GM12874 (cell line): ENCODE data around the gene ELMO1.

ENCODE experiments used
- CTCF ChIP-seq: IDR thresholded peaks from 2 replicates; pipeline ENCODE4 v1.5.1; 2011; ENCODE audit warnings: low read depth, mild to moderate bottlenecking, control low read depth, low read length, moderate library complexity; ENCODE audit not compliant: insufficient read depth

ELMO1 gene

GRCh38 chr7:36920433-36920832 lies 528.2 kb downstream of the ELMO1 start:
- no peak for TF ChIP-seq CTCF

- TF ChIP-seq CTCF = no peak
Observed at GRCh38 chr7:36919738-36920137, 528.9 kb downstream of the ELMO1 start.

- TF ChIP-seq CTCF = no peak
Observed at GRCh38 chr7:36918591-36918990, 530.1 kb downstream of the ELMO1 start.

- no peak for TF ChIP-seq CTCF
Observed at GRCh38 chr7:36916619-36917018, 532.0 kb downstream of the ELMO1 start.

- TF ChIP-seq CTCF = no peak
Observed at GRCh38 chr7:36916116-36916515, 532.5 kb downstream of the ELMO1 start.

GRCh38 chr7:36911788-36912187 lies 536.9 kb downstream of the ELMO1 start:
- no peak for TF ChIP-seq CTCF

- TF ChIP-seq CTCF = no peak
Observed at GRCh38 chr7:36910859-36911258, 537.8 kb downstream of the ELMO1 start.

GRCh38 chr7:36910401-36910800 lies 538.3 kb downstream of the ELMO1 start:
- no peak for TF ChIP-seq CTCF
